Lower lobe of right lung (tissue), 2 donors: Measurements from ENCODE around the gene HFE. TPM values are rescaled to one million over a fixed set of nuclear protein-coding genes. Genes with fewer than 3 reads are reported as not detected.
"Not testable (repeated sequence)": the region's sequence is repeated elsewhere in the genome, so short reads cannot be mapped to it uniquely, and the experiment has no call there.

ENCODE experiments used
- ATAC-seq, 2 donors: fragments of 200-7000 bp; cut with Tn5 transposase; one replicate each; pipeline ENCODE4 v1.9.1; 2020 to 2022; ENCODE audit warnings: mild to moderate bottlenecking in 2 of 2, moderate library complexity in 2 of 2
- DNase-seq: peaks from one replicate; pipeline ENCODE4 v3.0.0-alpha.2; 2020
- H3K27ac ChIP-seq: fragments of 200-600 bp; one replicate; pipeline ENCODE4 v1.8.0; 2022
- H3K27me3 ChIP-seq: fragments of 200-600 bp; one replicate; pipeline ENCODE4 v1.8.0; 2022; ENCODE audit warnings: low read depth
- H3K36me3 ChIP-seq: fragments of 200-600 bp; one replicate; pipeline ENCODE4 v1.8.0; 2022; ENCODE audit warnings: mild to moderate bottlenecking
- H3K4me1 ChIP-seq: fragments of 200-600 bp; one replicate; pipeline ENCODE4 v1.8.0; 2022
- H3K4me3 ChIP-seq: fragments of 200-600 bp; one replicate; pipeline ENCODE4 v1.8.0; 2022; ENCODE audit warnings: mild to moderate bottlenecking
- H3K9me3 ChIP-seq: fragments of 200-600 bp; one replicate; pipeline ENCODE4 v1.8.0; 2022
- intact Hi-C: fragments of 100-400 bp; cut with DNase I; formaldehyde crosslinking; loops from one replicate; pipeline ENCODE4 v1.11.0; 2022
- total RNA-seq: library from RNA; stranded (reverse); fragmentation: NEBNext Ultra II Directional; extraction: Animal tissue kit (Norgen Biotek cat#: 25700); gene quantifications from one replicate; pipeline ENCODE4 v1.2.1, GENCODE V29; 2021
- TF ChIP-seq, protein P1 (sequence below): fragments of 200-600 bp; IDR thresholded peaks from one replicate; pipeline ENCODE4 v1.8.0; 2022; ENCODE audit warnings: antibody characterized with exemption, mild to moderate bottlenecking
- donor health status: DM: no; HTN: yes; CAD: no; lungs with severe emphysema.

The HFE gene
- total RNA-seq, 1 donor from 2014 or later: 12.4 TPM

- intact Hi-C loops: no loop called here
- Histone ChIP-seq H3K36me3 (no peaks in the 10 kb centered on the region), H3K4me3 (no peak overlapping the region), H3K9me3 (no peaks in the 10 kb centered on the region), H3K27me3 (no peaks in the 10 kb centered on the region), H3K4me1 (peaks cover 11% of the 10 kb centered on the region), H3K27ac (no peak overlapping the region)
- no peak for DNase-seq
- TF ChIP-seq, protein P1, sequence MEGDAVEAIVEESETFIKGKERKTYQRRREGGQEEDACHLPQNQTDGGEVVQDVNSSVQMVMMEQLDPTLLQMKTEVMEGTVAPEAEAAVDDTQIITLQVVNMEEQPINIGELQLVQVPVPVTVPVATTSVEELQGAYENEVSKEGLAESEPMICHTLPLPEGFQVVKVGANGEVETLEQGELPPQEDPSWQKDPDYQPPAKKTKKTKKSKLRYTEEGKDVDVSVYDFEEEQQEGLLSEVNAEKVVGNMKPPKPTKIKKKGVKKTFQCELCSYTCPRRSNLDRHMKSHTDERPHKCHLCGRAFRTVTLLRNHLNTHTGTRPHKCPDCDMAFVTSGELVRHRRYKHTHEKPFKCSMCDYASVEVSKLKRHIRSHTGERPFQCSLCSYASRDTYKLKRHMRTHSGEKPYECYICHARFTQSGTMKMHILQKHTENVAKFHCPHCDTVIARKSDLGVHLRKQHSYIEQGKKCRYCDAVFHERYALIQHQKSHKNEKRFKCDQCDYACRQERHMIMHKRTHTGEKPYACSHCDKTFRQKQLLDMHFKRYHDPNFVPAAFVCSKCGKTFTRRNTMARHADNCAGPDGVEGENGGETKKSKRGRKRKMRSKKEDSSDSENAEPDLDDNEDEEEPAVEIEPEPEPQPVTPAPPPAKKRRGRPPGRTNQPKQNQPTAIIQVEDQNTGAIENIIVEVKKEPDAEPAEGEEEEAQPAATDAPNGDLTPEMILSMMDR: no peak
- no peak for ATAC-seq
These were observed 19.2 kb upstream of the HFE start for GRCh38 chr6:26068036-26068435.

DNA sequence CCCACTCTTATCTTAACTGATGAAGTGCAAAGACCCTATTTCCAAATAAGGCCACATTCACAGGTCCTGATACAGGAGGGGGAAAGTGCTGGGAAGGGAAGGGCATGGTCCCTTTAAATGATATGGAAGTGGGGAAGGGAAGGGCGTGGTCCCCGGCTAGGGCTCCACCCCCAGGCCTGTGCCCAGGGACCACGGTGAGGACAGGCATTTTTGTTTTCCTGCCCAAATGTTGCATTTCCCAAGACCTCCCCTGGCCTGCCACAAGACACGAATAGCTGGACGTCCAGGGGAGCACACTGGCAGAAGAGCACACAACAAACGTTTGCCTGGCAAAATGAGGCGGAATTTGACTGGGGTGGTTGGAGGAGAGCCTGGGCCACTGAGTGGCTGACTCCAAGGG is 16.1 kb upstream of the HFE start:
- TF ChIP-seq, protein P1: no peak
- Histone ChIP-seq H3K9me3 (no peaks in the 10 kb centered on the region), H3K36me3 (no peaks in the 10 kb centered on the region), H3K27ac (no peak overlapping the region), H3K4me3 (no peak overlapping the region), H3K27me3 (no peaks in the 10 kb centered on the region), H3K4me1 (peaks cover 8% of the 10 kb centered on the region)
- intact Hi-C loops: no loop called here
- ATAC-seq (no peak), DNase-seq (no peak)

DNA sequence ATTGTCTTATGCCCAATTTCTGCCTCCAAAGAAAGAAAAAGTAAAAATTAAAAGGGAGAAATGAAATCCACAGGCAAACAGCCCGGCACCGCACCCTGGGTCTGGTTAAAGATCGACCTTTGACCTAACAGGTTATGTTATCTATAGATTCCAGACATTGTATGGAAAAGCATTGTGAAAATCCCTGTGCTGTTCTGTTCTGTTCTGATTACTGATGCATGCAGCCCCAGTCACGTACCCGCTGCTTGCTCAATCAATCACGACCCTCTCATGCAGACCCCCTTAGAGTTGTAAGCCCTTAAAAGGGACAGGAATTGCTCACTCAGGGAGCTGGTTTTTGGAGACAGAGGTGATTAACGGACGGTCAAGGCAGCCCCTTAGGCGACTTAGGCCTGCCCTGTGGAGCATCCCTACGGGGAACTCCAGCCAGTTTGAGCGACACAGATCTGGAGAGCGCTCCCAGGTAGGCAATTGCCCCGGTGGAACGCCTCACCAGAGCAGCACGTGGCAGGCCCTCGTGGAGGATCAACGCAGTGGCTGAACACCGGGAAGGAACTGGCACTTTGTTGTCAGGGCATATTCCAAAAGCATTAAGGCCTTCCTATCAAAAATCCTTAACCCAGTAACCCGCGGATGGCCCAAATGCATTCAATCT is 12.0 kb upstream of the HFE start:
- Histone ChIP-seq H3K9me3 (no peaks in the 10 kb centered on the region), H3K27ac (no peak overlapping the region), H3K4me1 (peaks cover 5% of the 10 kb centered on the region), H3K27me3 (no peaks in the 10 kb centered on the region), H3K4me3 (no peak overlapping the region), H3K36me3 (no peaks in the 10 kb centered on the region)
- ATAC-seq (no peak), DNase-seq (no peak)
- intact Hi-C loops: no loop called here
- TF ChIP-seq, protein P1: no peak

GRCh38 chr6:26078066-26078465 is 9.2 kb upstream of the HFE start:
- H3K4me1 ChIP-seq, H3K36me3 ChIP-seq, H3K4me3 ChIP-seq, intact Hi-C loops, DNase-seq, ATAC-seq, H3K27me3 ChIP-seq, H3K27ac ChIP-seq: not testable (repeated sequence)
- H3K9me3 ChIP-seq: peaks cover 11% of the 10 kb centered on the region

GRCh38 chr6:26081096-26081495 is 6.1 kb upstream of the HFE start:
- H3K4me1 ChIP-seq, H3K27me3 ChIP-seq, ATAC-seq, H3K4me3 ChIP-seq, DNase-seq, H3K27ac ChIP-seq, intact Hi-C loops, H3K36me3 ChIP-seq: not testable (repeated sequence)
- H3K9me3 ChIP-seq: peaks cover 11% of the 10 kb centered on the region

DNA sequence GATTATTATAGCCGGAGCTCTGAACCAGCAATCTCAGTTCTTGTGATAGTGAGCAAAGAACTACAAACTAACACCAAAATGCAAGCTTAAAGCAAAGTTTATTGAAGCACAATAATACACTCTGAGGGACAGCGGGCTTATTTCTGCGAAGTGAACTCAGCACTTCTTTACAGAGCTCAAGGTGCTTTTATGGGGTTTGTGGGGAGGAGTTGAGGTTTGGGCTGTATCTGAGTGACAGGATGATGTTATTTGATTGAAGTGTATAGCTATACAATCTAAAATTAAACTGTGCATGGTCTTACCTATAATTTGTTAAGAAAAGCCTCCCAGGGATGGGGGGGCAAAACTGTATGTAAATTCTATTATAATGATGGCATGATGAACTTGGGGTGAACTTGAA is 1.0 kb upstream of the HFE start:
- DNase-seq: no peak
- no peak for ATAC-seq
- H3K4me1 ChIP-seq: peaks cover 23% of the 10 kb centered on the region
- no peak overlapping the region for H3K27ac ChIP-seq
- TF ChIP-seq, protein P1: no peak
- peaks cover 5% of the 10 kb centered on the region for H3K9me3 ChIP-seq
- no peaks in the 10 kb centered on the region for H3K36me3 ChIP-seq
- no peak overlapping the region for H3K4me3 ChIP-seq
- H3K27me3 ChIP-seq: no peaks in the 10 kb centered on the region
- intact Hi-C loops: no loop called here
